Measurements from ENCODE around the gene SUPT6H.
A peak's percentile ranks its signal among the peaks of the same experiment; 100 is the strongest.

SUPT6H gene

DNA sequence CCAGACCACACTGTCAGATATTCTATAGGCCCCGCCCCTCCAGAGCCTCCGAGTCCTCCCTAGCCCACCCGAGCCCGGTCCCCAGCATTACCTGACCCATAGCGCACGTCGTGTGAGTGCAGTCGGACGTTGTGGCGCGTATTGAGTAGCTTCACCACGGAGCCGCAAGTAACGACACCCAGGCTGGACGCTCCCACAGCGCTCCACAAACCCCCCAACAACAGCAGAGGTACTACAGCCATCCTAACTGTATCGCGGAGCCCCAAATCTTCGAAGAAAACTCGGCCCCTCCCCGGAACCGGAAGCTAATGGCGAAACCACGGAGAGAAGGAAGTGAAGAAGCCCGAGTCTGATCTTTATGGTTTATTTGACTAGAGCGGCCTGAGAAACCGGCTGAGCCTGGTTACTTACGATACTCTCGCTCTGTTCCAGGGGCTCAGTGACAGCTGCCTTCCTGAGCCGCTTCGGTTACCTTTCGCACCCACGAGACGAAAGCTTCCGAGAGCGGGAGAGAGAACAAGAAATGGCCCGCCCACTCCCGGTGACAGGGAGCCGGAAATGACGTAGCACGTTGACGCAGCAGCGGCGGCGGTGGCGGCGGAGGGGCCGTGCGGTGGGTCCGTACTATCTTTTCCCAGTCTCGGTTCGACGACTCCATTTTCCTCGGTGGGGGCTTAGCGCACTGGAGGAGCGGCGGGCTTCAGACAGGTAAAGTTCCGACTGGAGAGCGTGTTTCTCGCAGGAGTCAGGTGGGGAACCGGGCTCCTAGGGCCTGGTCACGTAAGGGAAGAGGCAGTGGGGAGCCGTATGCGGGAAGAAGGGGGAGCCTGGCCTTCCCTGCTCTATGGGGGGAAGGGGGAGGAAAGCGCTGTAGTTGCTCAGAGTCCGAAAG, at the start of gene SUPT6H, which contains the start of gene SDF2:
Gene SUPT6H, plus strand, starts transcription at position 571 of the 892 bp plus-strand sequence. CDS start 11,197 bp downstream, outside the sequence.
Gene SDF2, minus strand, starts transcription at position 272 of the 892 bp plus-strand sequence. Its CDS starts 30 bp downstream, at position 242.
- peak; percentile 93 for DNase-seq

- no peak for DNase-seq
Observed at GRCh38 chr17:28612531-28612930, 49.5 kb upstream of the SUPT6H start.

- DNase-seq = peak; percentile 12
Observed at GRCh38 chr17:28612936-28613872, 48.8 kb upstream of the SUPT6H start.

DNA sequence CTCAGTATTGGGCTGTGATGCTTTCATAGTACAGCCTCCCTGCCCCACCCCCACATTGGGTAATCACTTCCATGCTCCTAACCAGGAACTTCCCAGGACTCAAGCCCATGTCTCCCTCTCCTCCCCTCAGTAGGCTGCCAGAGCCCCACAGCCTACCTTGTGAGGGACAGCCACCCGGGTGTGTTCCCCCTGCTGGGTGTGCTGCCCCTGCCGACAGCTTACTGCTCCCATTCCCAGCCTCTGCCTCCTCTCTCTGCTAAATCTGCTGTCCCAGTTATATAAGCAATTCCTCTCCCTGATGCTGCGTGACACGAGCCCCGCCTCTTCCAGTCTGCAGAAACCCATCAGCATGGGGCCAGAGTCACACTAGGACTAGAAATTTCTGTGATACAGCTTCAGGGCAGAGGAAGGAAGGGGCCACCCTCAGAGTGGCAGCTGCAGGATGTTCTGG, 48.0 kb upstream of the SUPT6H start, which contains the start of gene RSKR:
Gene RSKR, minus strand, starts transcription at position 255 of the 451 bp plus-strand sequence. Its CDS starts 24 bp downstream, at position 231.
- no peak for DNase-seq

- no peak for DNase-seq
Observed at GRCh38 chr17:28615260-28615940, 46.6 kb upstream of the SUPT6H start.

GRCh38 chr17:28616281-28616680, 45.7 kb upstream of the SUPT6H start:
- no peak for DNase-seq

DNA sequence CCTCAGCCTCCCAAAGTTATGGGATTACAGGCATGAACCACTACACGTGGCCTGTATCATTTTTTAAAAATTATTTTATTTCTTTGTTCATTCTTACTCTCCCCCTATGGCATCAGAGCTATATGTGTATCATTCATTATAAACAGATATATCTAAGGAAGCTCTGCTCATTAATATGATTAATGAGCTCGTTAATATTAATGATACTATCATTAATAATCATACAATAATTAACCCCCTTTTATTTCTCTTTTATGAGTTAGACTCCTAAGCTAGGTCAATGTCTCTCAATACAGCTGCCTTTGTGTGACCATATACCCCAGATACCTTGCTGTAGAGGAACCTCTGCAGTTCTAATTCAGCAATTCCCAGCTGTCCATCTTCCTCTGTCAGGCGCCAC, 43.5 kb upstream of the SUPT6H start:
- no peak for DNase-seq

DNA sequence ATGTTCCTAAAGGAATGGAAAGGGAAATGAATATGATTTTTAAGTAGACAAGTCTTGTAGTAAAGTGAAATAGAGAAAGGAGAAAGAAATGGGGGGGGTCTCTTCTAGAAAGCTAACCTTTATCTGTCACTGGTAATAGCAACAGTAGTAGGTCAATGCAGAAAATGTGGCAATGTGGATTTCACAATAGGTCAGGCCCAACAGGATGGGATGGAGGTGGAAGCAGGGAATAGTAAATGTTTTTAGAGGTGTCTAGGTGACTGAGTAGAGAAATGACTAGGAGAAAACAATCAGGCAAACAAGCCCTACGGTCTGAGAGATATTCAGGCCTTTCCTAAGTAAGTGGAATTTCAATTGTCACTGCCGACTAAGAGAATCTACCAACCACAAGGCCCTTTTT, 42.0 kb upstream of the SUPT6H start:
- no peak for DNase-seq

DNA sequence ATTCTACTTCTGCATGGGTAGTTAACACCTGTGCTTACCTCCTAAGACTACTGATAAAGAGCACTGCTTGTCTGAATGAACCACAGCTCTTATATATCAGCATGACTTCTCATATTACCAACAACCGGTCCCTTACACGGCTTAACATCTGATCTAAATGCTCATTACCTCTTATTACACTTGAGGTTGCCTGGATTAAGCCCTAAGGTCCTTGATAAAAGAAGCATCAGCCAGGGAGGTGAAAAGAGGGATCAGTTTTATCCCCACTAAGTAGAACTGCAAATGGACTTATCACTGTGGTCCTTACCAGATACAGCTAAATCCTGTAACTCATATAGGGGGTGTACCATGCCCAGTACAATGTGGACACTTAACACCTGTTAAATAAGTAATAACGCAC, 39.8 kb upstream of the SUPT6H start:
- DNase-seq = no peak

- DNase-seq = no peak
Observed at GRCh38 chr17:28623696-28624095, 38.3 kb upstream of the SUPT6H start.

GRCh38 chr17:28624148-28624547, 37.9 kb upstream of the SUPT6H start:
- DNase-seq = no peak

GRCh38 chr17:28626818-28627217, 35.2 kb upstream of the SUPT6H start:
- no peak for DNase-seq

DNA sequence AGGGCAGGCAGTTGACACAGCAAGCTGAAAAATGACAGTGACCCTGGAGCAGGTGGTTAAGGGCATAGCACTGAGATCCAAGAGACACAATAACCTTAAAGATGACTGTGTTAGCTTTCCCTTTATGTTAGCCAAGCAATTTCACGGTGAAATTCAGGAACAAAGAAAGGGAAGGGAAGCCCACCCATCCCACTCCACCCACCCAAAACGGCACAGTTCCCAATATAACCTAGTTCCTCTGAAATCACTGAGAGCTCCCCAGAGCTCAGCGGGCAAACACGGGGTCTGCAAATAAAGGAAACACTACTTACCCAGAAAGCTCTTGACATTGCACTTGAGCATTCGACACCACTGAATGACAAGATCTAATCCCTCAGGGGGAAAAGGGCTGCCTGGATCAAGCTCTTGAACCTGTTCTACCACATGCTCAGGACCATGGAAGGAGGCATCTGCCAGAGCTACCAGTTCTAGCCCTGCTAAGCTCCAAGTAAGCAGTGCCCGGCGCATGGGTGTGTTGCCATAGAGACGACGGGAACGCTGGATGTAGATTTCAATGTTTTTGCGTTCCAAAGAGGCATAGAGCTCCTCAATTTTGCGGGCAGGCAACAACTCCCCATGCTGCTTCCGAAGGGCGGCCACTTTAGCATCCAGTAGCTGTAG, 27.7 kb upstream of the SUPT6H start:
- no peak for DNase-seq

GRCh38 chr17:28635506-28635905, 26.5 kb upstream of the SUPT6H start:
- no peak for DNase-seq

DNA sequence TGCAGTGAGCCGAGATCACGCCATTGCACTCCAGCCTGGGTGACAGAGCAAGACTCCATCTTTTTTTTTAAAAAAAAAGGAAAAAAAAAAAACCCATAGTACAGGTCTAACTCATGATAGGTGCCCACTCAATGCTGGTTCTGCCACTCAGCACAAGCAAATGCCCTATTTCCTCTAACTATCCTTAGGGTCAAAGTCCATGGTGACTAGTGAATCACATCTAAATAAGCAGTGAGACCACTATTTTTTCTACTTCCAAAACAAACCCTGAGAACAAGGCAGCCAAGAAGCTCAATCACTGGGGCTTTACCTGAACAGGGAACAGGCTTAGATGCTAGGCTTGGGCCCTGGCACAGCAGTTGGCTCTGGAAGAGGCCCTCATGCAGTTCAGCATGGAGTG, 20.4 kb upstream of the SUPT6H start:
- no peak for DNase-seq

DNA sequence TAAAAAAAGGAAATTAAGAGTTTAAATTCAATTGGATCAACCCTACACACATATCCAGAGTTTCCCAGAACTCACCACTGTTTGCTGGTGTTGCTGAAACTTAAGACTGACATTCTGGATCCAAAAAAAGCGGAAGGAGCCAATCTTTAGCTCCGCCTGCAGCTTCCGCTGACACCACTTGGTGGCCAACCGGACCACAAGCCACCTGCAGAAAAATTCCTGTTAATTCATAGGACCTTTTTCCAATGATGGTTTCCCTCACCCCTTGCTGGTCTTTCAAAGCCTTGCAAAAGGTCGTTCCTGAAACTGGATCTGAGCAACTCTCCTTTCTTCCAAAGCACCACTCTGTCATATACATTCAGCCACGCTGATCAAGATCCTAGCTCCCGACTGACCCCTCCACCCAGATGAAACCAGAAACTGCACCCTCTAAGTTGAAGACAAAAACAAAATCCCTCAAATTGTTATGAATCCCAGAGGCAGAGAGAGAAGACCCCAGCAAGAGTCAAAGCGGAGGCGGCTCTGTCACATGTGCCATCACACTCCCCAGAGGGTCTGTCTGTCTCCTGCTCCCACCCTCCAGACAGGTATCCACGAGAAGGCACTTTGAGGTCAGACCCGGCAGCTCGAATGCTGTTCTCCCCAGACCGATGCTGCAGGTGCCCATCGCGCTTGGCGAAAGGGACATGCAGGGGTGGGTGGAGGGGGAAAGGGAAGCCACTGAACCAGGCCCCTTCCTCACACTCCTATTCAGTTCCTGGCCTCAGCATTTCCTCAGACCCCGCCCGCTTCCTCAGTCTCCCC, 17.8 kb upstream of the SUPT6H start:
- DNase-seq = peak; percentile 1

- peak; percentile 85 for DNase-seq
Observed at GRCh38 chr17:28644787-28645575, 17.0 kb upstream of the SUPT6H start, which contains the start of gene BLTP2. TSS of gene BLTP2 (minus strand) at chr17:28645158. CDS start at chr17:28645056, 102 bp downstream.

DNA sequence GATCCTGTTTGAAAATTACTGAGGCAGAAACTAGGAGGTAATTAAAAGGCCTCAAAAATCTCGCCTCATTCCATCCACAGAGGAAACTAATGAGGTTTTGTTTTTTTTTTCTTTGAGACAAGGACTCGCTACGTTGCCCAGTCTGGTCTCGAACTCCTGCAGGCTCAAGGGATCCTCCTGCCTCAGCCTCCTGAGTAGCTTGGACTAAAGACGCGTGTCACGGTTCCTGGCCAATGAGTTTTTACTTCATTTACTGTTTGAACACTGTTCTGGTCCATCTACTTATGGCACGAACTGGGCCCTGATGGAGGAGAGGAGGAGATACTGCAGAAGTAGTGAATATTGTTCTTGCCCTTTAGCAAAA, 16.4 kb upstream of the SUPT6H start:
- no peak for DNase-seq

GRCh38 chr17:28646039-28646754, 15.8 kb upstream of the SUPT6H start:
- DNase-seq = no peak

DNA sequence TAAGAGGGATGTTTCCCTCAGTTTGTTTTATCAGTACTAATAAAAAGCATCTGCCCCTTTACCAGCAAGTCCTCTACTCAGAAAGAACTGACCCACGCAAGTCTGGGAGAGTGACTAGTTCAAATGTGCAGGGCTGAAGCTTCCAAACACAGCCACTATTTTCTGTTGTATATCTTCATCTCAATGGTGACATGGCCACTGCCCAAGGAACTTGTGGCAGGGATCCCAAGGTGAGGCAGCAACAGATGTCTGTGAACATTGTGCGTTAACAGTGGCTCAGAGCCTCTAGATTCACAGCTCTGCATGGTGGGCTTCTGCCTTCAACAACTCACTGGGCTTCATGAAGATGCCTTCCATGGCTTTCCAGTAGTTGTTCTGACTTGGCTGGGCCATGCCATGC, 13.3 kb upstream of the SUPT6H start:
- DNase-seq = no peak

Data from NCI-H2227 treated with DMSO at 0.1 percent for 48 hours (cell line).